ENCODE results near the gene ACSL3.

DNA sequence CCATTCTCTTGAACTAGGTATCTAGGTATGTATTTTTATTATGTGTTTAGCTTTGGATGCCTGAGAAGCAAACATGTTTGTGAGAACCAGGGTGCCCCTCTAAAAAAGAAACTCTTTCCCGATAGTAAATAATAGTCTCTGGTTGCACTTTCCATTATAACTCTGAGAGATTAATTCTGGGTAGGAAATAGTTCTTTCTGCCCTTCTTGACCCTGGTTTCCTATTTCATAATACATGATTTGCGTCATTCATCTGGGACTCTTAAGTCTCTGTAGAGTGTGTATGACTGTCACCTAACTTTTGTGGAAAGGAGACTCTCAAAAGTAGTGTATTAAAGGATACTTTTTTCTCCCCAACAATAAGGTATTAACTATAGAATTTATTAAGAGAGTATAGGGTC lies 31.5 kb downstream of the ACSL3 start:
- TF ChIP-seq CTCF (conservative IDR thresholded peaks at IDR 0.05; ENCODE audit: low read depth, low read length) = no peak
- no peak for TF ChIP-seq EZH2 (IDR thresholded peaks at IDR 0.05; ENCODE audit: low read length, unreplicated experiment)
- TF ChIP-seq EZH2phosphoT487 (IDR thresholded peaks at IDR 0.05; ENCODE audit: borderline replicate concordance, low read length) = no peak
